GM23338 (cell line): ENCODE data around the gene FXN. TPM values are rescaled to one million over a fixed set of nuclear protein-coding genes. Genes with fewer than 3 reads are reported as not detected.

ENCODE experiments used
- EZH2phosphoT487 ChIP-seq: fragments of 200-600 bp; sonication (generic); IDR thresholded peaks from one replicate; pipeline ENCODE4 v1.8.1; 2018; ENCODE audit warnings: antibody characterized with exemption; ENCODE audit not compliant: unreplicated experiment
- POLR2AphosphoS5 ChIP-seq: IDR thresholded peaks from 2 replicates; pipeline ENCODE4 v1.6.1; 2016; ENCODE audit warnings: antibody characterized with exemption, low read depth
- REST ChIP-seq: IDR thresholded peaks from one replicate; pipeline ENCODE4 v1.6.1; 2018; ENCODE audit warnings: antibody characterized with exemption; ENCODE audit not compliant: unreplicated experiment
- ZNF114 ChIP-seq: fragments of 250-450 bp; sonication (Bioruptor Pico); IDR thresholded peaks from 2 replicates; pipeline ENCODE4 v1.5.0; 2020; ENCODE audit warnings: mild to moderate bottlenecking, moderate library complexity
- ZNF462 ChIP-seq: fragments of 250-450 bp; sonication (Bioruptor Pico); IDR thresholded peaks from 2 replicates; pipeline ENCODE4 v1.5.0; 2020; ENCODE audit warnings: mild to moderate bottlenecking, moderate library complexity
- polyA plus RNA-seq: library from polyadenylated mRNA; unstranded; fragments of >200 nt; fragmentation: Nextera tagmentation; extraction: Ambion mirVana; gene quantifications from 2 replicates; pipeline ENCODE4 v1.2.1, GENCODE V29; 2016
- total RNA-seq: library from RNA; depleted of rRNA; stranded (reverse); fragments of >200 nt; shearing (Covaris generic); gene quantifications from 2 replicates; pipeline ENCODE4 v1.2.3, GENCODE V29; 2014

FXN gene
- total and polyA plus RNA-seq, 2 experiments from 2014 or later = 26.1 to 66.4 TPM

GRCh38 chr9:69030851-69031645, 4.5 kb upstream of the FXN start (continued):
- TF ChIP-seq ZNF462 (CRISPR knock-in tag) (no peak), POLR2AphosphoS5 (no peak), REST (no peak), EZH2phosphoT487 (no peak), ZNF114 (CRISPR knock-in tag) (no peak)
